ENCODE measurements around the gene NAV2.

NAV2 gene

GRCh38 chr11:19677381-19678080 is 35.1 kb upstream of the NAV2 start:
- no peak for DNase-seq (ENCODE audit: low read depth)
- TF ChIP-seq CTCF (IDR thresholded peaks at IDR 0.05; ENCODE audit: control insufficient read depth, extremely low read depth, insufficient read depth), result no peak
- H3K4me3 ChIP-seq (ENCODE audit: low read depth, low read length), result no peak overlapping the region

GRCh38 chr11:19679952-19680828 is 32.4 kb upstream of the NAV2 start:
- DNase-seq (ENCODE audit: low read depth), result no peak
- TF ChIP-seq CTCF (IDR thresholded peaks at IDR 0.05; ENCODE audit: control insufficient read depth, extremely low read depth, insufficient read depth), result no peak
- H3K4me3 ChIP-seq (ENCODE audit: low read depth, low read length), result no peak overlapping the region

GRCh38 chr11:19680829-19681368 is 31.7 kb upstream of the NAV2 start:
- no peak for DNase-seq (ENCODE audit: low read depth)
- TF ChIP-seq CTCF (IDR thresholded peaks at IDR 0.05; ENCODE audit: control insufficient read depth, extremely low read depth, insufficient read depth), result no peak
- H3K4me3 ChIP-seq (ENCODE audit: low read depth, low read length), result no peak overlapping the region

GRCh38 chr11:19683141-19683805 is 29.4 kb upstream of the NAV2 start:
- no peak for DNase-seq (ENCODE audit: low read depth)
- TF ChIP-seq CTCF (IDR thresholded peaks at IDR 0.05; ENCODE audit: control insufficient read depth, extremely low read depth, insufficient read depth), result no peak
- H3K4me3 ChIP-seq (ENCODE audit: low read depth, low read length), result no peak overlapping the region

GRCh38 chr11:19683862-19684491 is 28.7 kb upstream of the NAV2 start:
- DNase-seq (ENCODE audit: low read depth), result no peak
- TF ChIP-seq CTCF (IDR thresholded peaks at IDR 0.05; ENCODE audit: control insufficient read depth, extremely low read depth, insufficient read depth), result no peak

GRCh38 chr11:19686234-19686633 is 26.4 kb upstream of the NAV2 start:
- TF ChIP-seq CTCF (IDR thresholded peaks at IDR 0.05; ENCODE audit: control insufficient read depth, extremely low read depth, insufficient read depth), result no peak
- no peak for DNase-seq (ENCODE audit: low read depth)
- no peak overlapping the region for H3K4me3 ChIP-seq (ENCODE audit: low read depth, low read length)

More at GRCh38 chr11:19683862-19684491, 28.7 kb upstream of the NAV2 start:
- H3K4me3 ChIP-seq (ENCODE audit: low read depth, low read length), result no peak overlapping the region
